22Rv1 (cell line): ENCODE results near the gene CROCC2.

Experiments used
- H3K27ac ChIP-seq: fragments of 450-650 bp; 2 replicates; pipeline ENCODE4 v1.5.1; 2017
- ZFX ChIP-seq: fragments of 450-650 bp; IDR thresholded peaks from 2 replicates; pipeline ENCODE4 v1.6.1; 2017; ENCODE audit warnings: antibody characterized with exemption, borderline replicate concordance
- TF ChIP-seq, protein P1 (sequence below): fragments of 450-650 bp; IDR thresholded peaks from 2 replicates; pipeline ENCODE4 v1.5.1; 2017; ENCODE audit warnings: mild to moderate bottlenecking

Gene CROCC2

DNA sequence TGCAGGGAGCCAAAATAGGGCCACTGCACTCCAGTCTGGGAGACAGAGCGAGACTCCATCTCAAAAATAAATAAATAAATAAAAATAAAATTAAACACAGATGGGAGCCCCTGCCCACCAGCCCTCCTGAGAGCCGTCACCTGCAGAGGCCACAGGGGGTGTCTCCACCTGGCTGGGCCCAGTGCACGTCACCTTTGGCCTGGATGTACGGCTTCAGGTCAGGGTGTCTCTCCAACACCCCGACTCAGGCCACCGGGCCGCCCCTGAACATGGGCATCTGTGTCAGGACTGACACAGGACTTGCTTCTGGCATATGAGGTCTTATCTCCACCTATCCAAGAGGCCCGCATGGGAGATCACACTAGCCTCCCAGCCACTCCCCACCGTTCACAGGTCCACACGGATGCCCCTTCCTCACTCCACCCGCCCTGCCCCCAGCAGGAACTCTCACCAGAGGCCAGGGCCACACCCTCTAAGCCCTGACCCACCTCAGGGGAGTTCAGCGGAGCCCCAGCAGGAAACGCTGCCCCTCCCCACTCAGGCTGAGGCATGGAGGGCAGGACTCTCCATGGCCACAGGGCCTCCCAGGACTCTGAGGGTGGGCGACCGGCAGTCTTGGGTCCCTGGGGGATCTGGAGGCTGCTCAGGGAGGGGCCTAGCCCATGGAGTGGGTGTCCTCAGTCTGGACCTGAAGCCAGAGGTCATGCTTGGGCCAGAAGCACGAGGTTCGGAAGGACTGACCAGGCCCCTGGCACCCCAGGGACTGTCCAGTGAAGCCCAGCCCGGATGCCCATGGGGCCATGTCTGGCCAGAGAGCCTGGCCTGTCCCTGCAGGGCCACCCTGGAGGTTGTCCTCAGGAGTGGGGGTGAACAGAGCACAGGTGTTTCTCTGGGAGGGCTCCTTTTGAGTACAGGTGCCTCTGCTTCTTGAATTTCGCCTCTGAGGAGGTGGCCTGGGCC is 1.6 kb upstream of the CROCC2 start:
- no peak overlapping the region for H3K27ac ChIP-seq
- TF ChIP-seq ZFX = no peak
- TF ChIP-seq, protein P1, sequence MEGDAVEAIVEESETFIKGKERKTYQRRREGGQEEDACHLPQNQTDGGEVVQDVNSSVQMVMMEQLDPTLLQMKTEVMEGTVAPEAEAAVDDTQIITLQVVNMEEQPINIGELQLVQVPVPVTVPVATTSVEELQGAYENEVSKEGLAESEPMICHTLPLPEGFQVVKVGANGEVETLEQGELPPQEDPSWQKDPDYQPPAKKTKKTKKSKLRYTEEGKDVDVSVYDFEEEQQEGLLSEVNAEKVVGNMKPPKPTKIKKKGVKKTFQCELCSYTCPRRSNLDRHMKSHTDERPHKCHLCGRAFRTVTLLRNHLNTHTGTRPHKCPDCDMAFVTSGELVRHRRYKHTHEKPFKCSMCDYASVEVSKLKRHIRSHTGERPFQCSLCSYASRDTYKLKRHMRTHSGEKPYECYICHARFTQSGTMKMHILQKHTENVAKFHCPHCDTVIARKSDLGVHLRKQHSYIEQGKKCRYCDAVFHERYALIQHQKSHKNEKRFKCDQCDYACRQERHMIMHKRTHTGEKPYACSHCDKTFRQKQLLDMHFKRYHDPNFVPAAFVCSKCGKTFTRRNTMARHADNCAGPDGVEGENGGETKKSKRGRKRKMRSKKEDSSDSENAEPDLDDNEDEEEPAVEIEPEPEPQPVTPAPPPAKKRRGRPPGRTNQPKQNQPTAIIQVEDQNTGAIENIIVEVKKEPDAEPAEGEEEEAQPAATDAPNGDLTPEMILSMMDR = no peak

DNA sequence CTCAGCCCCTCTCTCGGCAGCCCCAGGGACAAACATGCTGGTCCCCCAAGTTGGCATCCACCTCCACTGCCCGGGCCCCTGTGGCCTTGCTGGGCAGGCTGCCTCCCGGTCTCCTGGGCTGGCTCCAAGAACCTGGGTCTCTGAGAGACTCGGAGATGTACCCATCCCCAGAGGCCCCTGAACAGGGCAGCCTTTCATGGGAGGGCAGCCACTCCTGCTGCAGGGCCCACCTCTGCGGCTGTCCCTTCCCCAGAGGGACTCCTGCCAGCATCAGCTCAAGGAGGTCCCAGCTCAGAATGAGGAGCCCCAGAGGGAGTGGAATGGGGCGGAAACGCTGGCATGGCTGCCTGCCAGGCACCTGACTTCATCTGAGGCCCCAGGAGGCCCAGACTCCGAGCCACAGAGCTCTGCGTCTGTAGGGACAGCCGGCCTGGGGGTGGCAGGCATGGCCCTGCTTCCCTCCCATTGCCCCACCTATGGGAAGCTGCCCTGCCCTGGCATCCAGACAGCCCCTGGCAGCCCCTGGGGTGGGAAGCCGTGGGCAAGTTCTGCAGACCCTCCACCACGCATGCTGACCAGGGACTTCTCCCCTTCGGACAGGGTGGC is 857 bp upstream of the CROCC2 start:
- TF ChIP-seq, protein P1 = no peak
- H3K27ac ChIP-seq = no peak overlapping the region

- no peak overlapping the region for H3K27ac ChIP-seq
- TF ChIP-seq ZFX = no peak
- TF ChIP-seq, protein P1 = no peak
Observed at GRCh38 chr2:240906911-240907590, 915 bp downstream of the CROCC2 start.

GRCh38 chr2:240909216-240909974 is 3.3 kb downstream of the CROCC2 start:
- H3K27ac ChIP-seq = no peak overlapping the region

DNA sequence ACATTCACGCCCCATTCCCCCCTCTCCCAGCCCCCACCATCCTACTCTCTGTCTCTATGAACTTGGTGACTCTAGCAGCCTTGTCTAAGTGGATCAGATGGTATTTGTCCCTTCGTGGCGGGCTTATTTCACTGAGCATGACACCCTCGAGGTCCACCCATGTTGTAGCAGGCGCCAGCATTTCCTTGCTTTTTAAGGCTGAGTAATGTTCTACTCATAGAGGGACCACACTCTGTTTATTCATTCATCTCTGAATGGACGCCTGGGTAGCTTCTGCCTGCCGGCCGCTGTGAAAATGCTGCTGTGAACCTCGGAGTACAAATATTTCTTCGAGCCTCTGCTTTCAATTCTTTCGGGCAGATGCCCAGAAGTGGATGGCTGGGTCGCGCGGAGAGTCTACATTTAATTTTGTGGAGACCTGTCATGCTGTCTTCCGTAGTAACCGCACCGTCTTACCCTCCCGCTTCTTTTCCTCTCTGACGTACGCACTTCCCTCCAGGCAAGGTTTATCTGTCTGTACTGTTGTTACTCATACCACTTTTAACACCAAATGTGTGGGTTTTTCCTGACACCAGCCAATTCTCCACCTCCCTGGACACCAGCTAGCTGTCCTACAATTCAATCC is 5.6 kb downstream of the CROCC2 start:
- H3K27ac ChIP-seq = no peak overlapping the region
- TF ChIP-seq ZFX = no peak
- TF ChIP-seq, protein P1 = no peak

More at GRCh38 chr2:240909216-240909974, 3.3 kb downstream of the CROCC2 start:
- TF ChIP-seq, protein P1 = no peak
- TF ChIP-seq ZFX = no peak

DNA sequence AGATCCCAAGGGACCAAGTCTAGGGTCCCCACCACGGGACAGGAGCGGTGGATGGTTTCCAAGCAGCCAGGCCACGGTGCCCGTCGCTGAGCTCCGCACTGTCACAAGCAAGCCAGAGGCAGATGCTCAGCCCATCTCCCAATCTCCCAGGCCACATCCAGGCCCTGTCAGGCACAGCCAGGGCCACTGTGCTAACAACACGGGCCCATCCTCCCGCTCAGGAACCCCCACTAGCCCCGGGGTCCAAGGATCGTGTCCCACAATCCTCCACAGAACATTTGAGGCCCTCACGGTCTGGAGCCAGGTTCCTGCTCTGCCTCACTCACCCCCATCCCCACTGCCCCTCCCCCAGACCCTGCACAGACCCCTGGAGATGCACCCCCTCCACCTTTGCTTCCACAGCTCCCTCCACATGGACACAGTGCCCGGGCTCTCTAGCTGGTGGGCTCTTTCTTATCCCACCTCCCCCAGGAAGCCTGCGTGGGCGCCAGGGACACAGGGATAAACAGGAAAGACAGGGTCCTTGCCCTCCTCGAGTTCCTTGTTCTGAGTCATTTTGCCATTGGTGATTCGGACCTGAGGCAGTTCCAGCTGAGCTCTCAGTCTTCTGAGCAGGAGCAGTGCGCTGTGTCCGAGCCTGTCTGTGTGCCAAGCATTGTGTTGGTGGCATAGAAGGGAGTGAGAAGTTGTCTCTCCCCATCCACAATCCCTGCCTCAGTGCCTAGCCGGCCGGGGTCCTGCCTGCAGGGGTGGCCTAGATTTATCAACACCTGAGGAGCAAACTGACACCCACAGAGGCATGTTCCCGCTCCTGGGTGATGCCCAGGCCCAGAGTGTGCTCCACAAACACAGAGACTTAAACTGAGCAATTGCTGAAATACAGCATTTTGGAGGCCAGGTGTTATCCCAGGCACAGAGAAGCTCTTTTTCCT is 7.0 kb downstream of the CROCC2 start:
- no peak for TF ChIP-seq ZFX
- TF ChIP-seq, protein P1 = no peak

More for the DNA sequence above, 7.0 kb downstream of the CROCC2 start:
- H3K27ac ChIP-seq = no peak overlapping the region
